HG03460 (cell line): ENCODE results near the gene KLHL28.

Source experiments
- ATAC-seq: cut with Tn5 transposase; IDR thresholded peaks from one replicate; pipeline ENCODE4 v1.9.1; 2021; ENCODE audit not compliant: unreplicated experiment

Gene KLHL28, protein sequence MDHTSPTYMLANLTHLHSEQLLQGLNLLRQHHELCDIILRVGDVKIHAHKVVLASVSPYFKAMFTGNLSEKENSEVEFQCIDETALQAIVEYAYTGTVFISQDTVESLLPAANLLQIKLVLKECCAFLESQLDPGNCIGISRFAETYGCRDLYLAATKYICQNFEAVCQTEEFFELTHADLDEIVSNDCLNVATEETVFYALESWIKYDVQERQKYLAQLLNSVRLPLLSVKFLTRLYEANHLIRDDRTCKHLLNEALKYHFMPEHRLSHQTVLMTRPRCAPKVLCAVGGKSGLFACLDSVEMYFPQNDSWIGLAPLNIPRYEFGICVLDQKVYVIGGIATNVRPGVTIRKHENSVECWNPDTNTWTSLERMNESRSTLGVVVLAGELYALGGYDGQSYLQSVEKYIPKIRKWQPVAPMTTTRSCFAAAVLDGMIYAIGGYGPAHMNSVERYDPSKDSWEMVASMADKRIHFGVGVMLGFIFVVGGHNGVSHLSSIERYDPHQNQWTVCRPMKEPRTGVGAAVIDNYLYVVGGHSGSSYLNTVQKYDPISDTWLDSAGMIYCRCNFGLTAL

DNA sequence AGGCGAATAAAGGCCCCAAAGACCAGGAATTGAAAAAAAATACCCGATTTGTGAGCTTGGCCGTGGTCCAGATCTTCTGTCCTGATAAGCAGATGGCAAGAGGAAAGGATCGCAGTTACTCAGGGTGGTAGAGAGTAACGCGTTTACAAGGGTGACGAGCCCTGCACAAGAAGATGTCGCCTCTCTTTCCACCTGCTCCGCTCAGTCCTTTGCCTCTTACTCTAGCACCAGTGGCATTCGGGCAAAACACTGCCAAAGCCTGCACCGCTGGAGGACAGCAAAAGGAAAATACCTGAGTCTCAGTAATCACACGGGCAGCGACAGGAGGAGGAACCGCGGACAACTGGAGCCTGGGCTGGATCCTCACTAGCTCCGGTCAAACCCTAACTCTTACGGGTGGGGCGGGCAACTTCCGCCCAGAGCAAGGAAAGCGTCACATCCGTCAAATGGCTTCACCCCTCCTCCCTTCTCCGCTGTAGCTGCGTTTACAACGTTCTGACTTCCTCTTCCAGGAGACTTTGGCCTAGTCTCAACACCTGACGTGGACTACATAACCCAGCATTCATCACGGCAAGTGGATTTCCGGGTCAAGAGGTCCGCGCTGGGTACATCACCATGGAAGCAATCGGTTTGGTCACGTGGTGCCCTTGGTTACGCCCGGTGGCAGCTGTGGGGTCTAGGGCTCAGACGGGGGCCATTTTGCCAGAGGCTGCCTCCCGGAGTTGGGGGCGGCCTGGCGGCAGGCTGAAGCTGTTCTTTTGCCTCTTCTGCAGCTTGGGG lies at the start of gene KLHL28, which contains the start of gene TOGARAM1:
Gene KLHL28 (minus strand): TSS at position 394 of the 780 bp plus-strand sequence. CDS start 16,019 bp downstream, outside the sequence.
Gene TOGARAM1 (plus strand): TSS at position 637 of the 780 bp plus-strand sequence. CDS start 232 bp downstream, outside the sequence.
- ATAC-seq = peak; percentile 90

- ATAC-seq = no peak
Observed at GRCh38 chr14:45003924-45004323, 42.2 kb upstream of the KLHL28 start.

DNA sequence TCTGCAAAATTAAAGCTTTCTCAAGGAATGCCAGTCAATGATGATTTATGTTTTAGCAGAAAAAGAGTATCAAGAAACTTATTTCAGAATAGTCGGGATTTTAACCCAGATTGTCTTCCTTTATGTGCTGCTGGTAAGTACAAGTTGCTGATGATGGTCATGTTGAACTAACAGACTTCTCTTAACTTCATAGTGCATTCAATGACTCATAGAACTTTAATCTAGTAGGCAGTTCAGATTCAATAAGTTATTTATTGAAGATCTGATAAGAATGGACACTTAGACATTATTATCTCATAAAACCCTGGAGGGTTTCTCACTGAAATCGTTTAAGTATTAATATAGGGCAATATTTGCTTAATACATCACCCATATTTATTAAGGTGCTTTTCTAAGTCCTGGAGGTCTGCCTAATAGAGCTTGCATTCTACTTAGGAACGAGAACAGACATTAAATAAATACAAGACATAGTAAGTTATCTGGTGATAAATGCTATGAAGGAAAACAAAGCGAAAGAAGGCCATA lies 34.1 kb upstream of the KLHL28 start:
- no peak for ATAC-seq

- ATAC-seq = no peak
Observed at GRCh38 chr14:44995196-44995595, 33.4 kb upstream of the KLHL28 start.

DNA sequence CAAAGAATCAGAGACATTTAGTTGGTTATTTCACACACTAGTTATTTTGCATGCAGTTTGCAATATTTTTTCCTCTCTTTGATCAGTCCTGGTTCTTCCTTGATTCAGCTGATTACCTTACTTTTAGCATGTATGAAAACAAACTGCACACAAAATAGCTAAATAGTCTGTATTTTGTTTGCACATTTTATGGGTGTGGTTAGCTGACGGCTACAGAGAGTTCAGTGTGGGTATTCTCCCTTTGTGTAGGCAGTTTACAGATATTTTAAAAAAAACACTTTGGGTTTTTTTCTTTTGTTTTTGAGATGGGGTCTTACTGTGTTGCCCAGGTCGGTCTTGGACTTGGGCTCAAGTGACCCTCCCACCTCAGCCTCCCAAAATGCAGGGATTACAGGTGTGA lies 28.8 kb upstream of the KLHL28 start:
- ATAC-seq = no peak

- ATAC-seq = no peak
Observed at GRCh38 chr14:44989497-44990440, 28.0 kb upstream of the KLHL28 start.

DNA sequence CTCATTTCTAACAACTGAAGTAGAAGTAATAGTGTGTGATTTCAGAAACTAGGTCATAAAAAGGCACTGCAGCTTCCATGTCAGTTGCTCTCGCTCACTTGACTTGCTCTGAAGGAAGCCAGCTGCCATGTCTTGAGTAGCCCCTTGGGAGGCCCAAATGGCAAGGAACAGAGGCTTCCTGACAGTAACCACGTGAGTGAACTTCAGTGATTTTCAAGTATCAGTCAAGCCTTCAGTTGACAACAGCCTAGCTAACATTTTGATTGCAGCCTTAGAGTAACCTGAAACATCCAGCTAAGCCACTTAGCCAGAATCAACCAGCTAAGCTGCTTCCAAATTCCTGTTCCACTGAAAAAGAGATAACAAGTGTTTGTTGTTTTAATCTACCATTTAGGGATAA lies 26.9 kb upstream of the KLHL28 start:
- no peak for ATAC-seq

DNA sequence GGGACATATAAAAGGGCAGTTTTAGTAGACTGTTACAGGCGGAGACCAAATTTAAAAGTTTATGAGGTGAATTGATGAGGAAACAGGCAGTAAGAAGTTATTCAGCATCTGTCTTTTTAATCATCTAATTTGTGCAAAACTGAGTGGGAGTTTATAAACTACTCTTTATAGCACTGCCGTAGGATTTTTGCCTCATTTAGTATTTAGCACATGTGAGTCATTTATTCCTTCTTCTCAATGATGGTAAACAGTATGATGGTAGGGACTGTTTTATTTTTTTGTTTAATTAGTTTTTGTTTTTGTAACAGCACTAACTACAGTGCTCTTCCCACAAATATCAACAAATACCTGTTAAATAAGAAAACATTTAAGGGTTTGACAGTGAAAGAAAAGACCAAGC lies 20.8 kb upstream of the KLHL28 start:
- ATAC-seq = no peak

GRCh38 chr14:44981198-44981597 lies 19.5 kb upstream of the KLHL28 start:
- no peak for ATAC-seq

- no peak for ATAC-seq
Observed at GRCh38 chr14:44979740-44980356, 18.1 kb upstream of the KLHL28 start.

DNA sequence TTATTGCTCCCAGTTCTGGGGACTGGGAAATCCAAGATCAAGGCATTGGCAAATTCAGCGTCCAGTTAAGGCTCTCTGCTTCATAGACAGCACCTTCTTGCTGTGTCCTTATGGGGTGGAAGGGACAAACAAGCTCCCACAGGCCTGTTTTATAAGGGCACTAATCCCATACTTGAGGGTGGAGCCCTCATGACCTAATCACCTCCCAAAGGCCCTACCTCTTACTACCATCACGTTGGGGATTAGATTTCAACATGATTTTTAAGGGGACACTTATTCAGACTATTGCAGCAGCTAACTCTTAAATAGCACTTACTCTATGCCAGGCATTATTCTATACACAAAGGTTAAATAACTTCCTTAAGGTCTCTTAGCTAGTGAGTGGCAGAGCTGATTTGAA lies 17.5 kb upstream of the KLHL28 start:
- ATAC-seq = no peak

DNA sequence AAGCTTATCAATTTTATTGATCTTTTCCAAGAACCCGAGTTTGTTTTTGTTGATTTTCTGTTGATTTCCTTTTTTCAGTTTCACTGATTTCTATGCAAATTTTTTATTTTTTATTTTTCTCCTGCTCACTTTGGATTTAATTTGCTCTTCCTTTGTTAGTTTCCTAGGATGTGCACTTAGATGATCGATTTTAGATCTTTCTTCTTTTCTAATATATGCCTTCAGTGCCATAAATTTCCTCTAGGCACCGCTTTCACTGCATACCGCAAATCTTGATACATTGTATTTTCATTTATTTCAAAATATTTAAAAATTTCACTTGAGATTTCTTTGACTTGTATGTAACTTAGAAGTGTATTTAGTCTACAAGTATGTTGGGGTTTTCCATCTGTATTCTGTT lies 9.7 kb upstream of the KLHL28 start:
- ATAC-seq = no peak

GRCh38 chr14:44970907-44971306 lies 9.2 kb upstream of the KLHL28 start:
- ATAC-seq = no peak

DNA sequence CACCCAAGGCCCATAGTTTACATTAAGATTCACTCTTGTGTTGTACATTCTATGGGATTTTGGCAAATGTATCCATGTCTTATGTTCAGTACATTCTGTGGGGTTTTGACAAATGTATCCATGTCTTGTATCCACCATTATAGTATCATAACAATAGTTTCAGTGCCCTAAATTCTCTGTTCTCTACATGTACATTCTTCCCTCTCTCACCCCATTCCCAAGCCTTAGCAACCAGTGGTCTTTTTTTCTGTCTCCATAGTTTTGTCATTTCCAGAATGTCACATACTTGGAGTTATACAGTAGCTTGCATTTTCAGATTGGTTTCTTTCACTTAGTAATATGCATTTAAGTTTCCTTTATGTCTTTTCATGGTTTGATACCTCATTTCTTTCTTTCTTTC lies 7.0 kb upstream of the KLHL28 start:
- no peak for ATAC-seq

- no peak for ATAC-seq
Observed at GRCh38 chr14:44966601-44967336, 5.0 kb upstream of the KLHL28 start.

GRCh38 chr14:44963775-44964380 lies 2.1 kb upstream of the KLHL28 start:
- ATAC-seq = no peak

GRCh38 chr14:44963044-44963528 lies 1.3 kb upstream of the KLHL28 start:
- no peak for ATAC-seq

DNA sequence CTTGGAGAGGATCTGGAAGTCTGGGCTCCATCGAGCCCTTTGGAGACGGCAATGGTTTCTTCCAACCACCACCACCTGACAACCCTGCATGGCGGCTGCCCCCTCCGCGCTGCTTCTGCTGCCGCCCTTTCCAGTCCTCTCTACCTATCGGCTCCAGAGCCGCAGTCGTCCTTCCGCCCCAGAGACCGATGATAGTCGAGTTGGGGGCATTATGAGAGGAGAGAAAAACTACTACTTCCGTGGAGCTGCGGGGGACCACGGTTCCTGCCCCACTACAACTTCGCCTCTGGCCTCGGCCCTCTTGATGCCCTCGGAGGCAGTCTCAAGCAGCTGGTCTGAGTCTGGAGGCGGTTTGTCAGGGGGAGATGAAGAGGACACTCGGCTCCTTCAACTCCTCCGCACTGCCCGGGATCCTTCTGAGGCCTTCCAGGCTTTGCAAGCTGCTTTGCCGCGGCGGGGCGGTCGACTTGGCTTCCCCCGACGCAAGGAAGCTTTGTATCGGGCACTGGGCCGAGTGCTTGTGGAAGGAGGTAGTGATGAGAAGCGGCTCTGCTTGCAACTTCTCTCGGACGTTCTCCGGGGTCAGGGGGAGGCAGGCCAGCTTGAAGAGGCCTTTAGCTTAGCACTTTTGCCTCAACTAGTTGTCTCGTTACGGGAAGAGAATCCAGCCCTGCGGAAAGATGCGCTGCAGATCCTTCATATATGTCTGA lies 742 bp upstream of the KLHL28 start:
- peak; percentile 21 for ATAC-seq
